ENCODE data around the gene WDR20.

GRCh38 chr14:102213470-102213869 is 73.8 kb downstream of the WDR20 start:
- TF ChIP-seq CTCF (optimal IDR thresholded peaks at IDR 0.05 in 1 of 3, IDR thresholded peaks at IDR 0.05 in 1 of 3, conservative IDR thresholded peaks at IDR 0.05 in 1 of 3; ENCODE audit: extremely low read depth in 1 of 3, insufficient read depth in 2 of 3, low read length in 3 of 3) (no peak), EZH2 (IDR thresholded peaks at IDR 0.05; ENCODE audit: low read length) (no peak)
